ENCODE results near the gene RBM38.

Gene RBM38

GRCh38 chr20:57408536-57409233 is 17.5 kb downstream of the RBM38 start:
- peak overlapping the region; percentile 33 for H3K9ac ChIP-seq (ENCODE audit: low read length)
- no peaks in the 10 kb centered on the region for H3K27me3 ChIP-seq (ENCODE audit: control insufficient read depth in 1 of 2, insufficient read depth in 2 of 2, low read length in 2 of 2)
- no peak overlapping the region for H3K4me3 ChIP-seq (ENCODE audit: low read depth in 1 of 2, low read length in 2 of 2)
- no peaks in the 10 kb centered on the region for H3K9me3 ChIP-seq (ENCODE audit: low read length)
- H3K4me1 ChIP-seq (ENCODE audit: insufficient read depth, low read length) = peaks cover 55% of the 10 kb centered on the region
- peak overlapping the region; percentile 83 for H3K27ac ChIP-seq (ENCODE audit: low read depth, low read length)
- H3K36me3 ChIP-seq (ENCODE audit: insufficient read depth, low read length) = peaks cover 32% of the 10 kb centered on the region

- Histone ChIP-seq H3K27me3 (ENCODE audit: control insufficient read depth in 1 of 2, insufficient read depth in 2 of 2, low read length in 2 of 2) (no peaks in the 10 kb centered on the region), H3K9ac (ENCODE audit: low read length) (no peak overlapping the region), H3K4me1 (ENCODE audit: insufficient read depth, low read length) (peaks cover 49% of the 10 kb centered on the region), H3K36me3 (ENCODE audit: insufficient read depth, low read length) (peaks cover 26% of the 10 kb centered on the region), H3K9me3 (ENCODE audit: low read length) (no peaks in the 10 kb centered on the region), H3K27ac (ENCODE audit: low read depth, low read length) (peak overlapping the region; percentile 83), H3K4me3 (ENCODE audit: low read depth in 1 of 2, low read length in 2 of 2) (no peak overlapping the region)
These were observed 18.1 kb downstream of the RBM38 start for GRCh38 chr20:57409316-57409671.

- Histone ChIP-seq H3K4me3 (ENCODE audit: low read depth in 1 of 2, low read length in 2 of 2) (no peak overlapping the region), H3K36me3 (ENCODE audit: insufficient read depth, low read length) (peaks cover 20% of the 10 kb centered on the region), H3K9me3 (ENCODE audit: low read length) (no peaks in the 10 kb centered on the region), H3K27ac (ENCODE audit: low read depth, low read length) (peak overlapping the region; percentile 83), H3K27me3 (ENCODE audit: control insufficient read depth in 1 of 2, insufficient read depth in 2 of 2, low read length in 2 of 2) (no peaks in the 10 kb centered on the region), H3K9ac (ENCODE audit: low read length) (no peak overlapping the region), H3K4me1 (ENCODE audit: insufficient read depth, low read length) (peaks cover 55% of the 10 kb centered on the region)
These were observed 18.6 kb downstream of the RBM38 start for GRCh38 chr20:57409672-57410397.

GRCh38 chr20:57410398-57410920 is 19.3 kb downstream of the RBM38 start:
- Histone ChIP-seq H3K9me3 (ENCODE audit: low read length) (no peaks in the 10 kb centered on the region), H3K9ac (ENCODE audit: low read length) (no peak overlapping the region), H3K4me1 (ENCODE audit: insufficient read depth, low read length) (peaks cover 54% of the 10 kb centered on the region), H3K36me3 (ENCODE audit: insufficient read depth, low read length) (peaks cover 20% of the 10 kb centered on the region), H3K27me3 (ENCODE audit: control insufficient read depth in 1 of 2, insufficient read depth in 2 of 2, low read length in 2 of 2) (no peaks in the 10 kb centered on the region), H3K4me3 (ENCODE audit: low read depth in 1 of 2, low read length in 2 of 2) (no peak overlapping the region), H3K27ac (ENCODE audit: low read depth, low read length) (peak overlapping the region; percentile 83)

- Histone ChIP-seq H3K27ac (ENCODE audit: low read depth, low read length) (no peak overlapping the region), H3K4me3 (ENCODE audit: low read depth in 1 of 2, low read length in 2 of 2) (no peak overlapping the region), H3K9me3 (ENCODE audit: low read length) (no peaks in the 10 kb centered on the region), H3K4me1 (ENCODE audit: insufficient read depth, low read length) (peaks cover 52% of the 10 kb centered on the region), H3K36me3 (ENCODE audit: insufficient read depth, low read length) (peaks cover 20% of the 10 kb centered on the region), H3K27me3 (ENCODE audit: control insufficient read depth in 1 of 2, insufficient read depth in 2 of 2, low read length in 2 of 2) (no peaks in the 10 kb centered on the region), H3K9ac (ENCODE audit: low read length) (no peak overlapping the region)
These were observed 19.7 kb downstream of the RBM38 start for GRCh38 chr20:57410924-57411323.

- no peaks in the 10 kb centered on the region for H3K27me3 ChIP-seq (ENCODE audit: control insufficient read depth in 1 of 2, insufficient read depth in 2 of 2, low read length in 2 of 2)
- H3K4me3 ChIP-seq (ENCODE audit: low read depth in 1 of 2, low read length in 2 of 2) = no peak overlapping the region
- peaks cover 13% of the 10 kb centered on the region for H3K36me3 ChIP-seq (ENCODE audit: insufficient read depth, low read length)
- H3K9ac ChIP-seq (ENCODE audit: low read length) = no peak overlapping the region
- peak overlapping the region; percentile 12 for H3K27ac ChIP-seq (ENCODE audit: low read depth, low read length)
- peaks cover 52% of the 10 kb centered on the region for H3K4me1 ChIP-seq (ENCODE audit: insufficient read depth, low read length)
- H3K9me3 ChIP-seq (ENCODE audit: low read length) = no peaks in the 10 kb centered on the region
These were observed 20.4 kb downstream of the RBM38 start for GRCh38 chr20:57411406-57412283.

- Histone ChIP-seq H3K27ac (ENCODE audit: low read depth, low read length) (no peak overlapping the region), H3K4me1 (ENCODE audit: insufficient read depth, low read length) (peaks cover 52% of the 10 kb centered on the region), H3K9me3 (ENCODE audit: low read length) (no peaks in the 10 kb centered on the region), H3K9ac (ENCODE audit: low read length) (no peak overlapping the region), H3K27me3 (ENCODE audit: control insufficient read depth in 1 of 2, insufficient read depth in 2 of 2, low read length in 2 of 2) (no peaks in the 10 kb centered on the region), H3K36me3 (ENCODE audit: insufficient read depth, low read length) (peaks cover 13% of the 10 kb centered on the region), H3K4me3 (ENCODE audit: low read depth in 1 of 2, low read length in 2 of 2) (no peak overlapping the region)
These were observed 21.3 kb downstream of the RBM38 start for GRCh38 chr20:57412347-57413029.

GRCh38 chr20:57413986-57414385 is 22.8 kb downstream of the RBM38 start:
- Histone ChIP-seq H3K4me1 (ENCODE audit: insufficient read depth, low read length) (peaks cover 39% of the 10 kb centered on the region), H3K9me3 (ENCODE audit: low read length) (no peaks in the 10 kb centered on the region), H3K36me3 (ENCODE audit: insufficient read depth, low read length) (no peaks in the 10 kb centered on the region), H3K4me3 (ENCODE audit: low read depth in 1 of 2, low read length in 2 of 2) (no peak overlapping the region), H3K27me3 (ENCODE audit: control insufficient read depth in 1 of 2, insufficient read depth in 2 of 2, low read length in 2 of 2) (no peaks in the 10 kb centered on the region), H3K9ac (ENCODE audit: low read length) (no peak overlapping the region), H3K27ac (ENCODE audit: low read depth, low read length) (no peak overlapping the region)

- Histone ChIP-seq H3K9me3 (ENCODE audit: low read length) (no peaks in the 10 kb centered on the region), H3K4me3 (ENCODE audit: low read depth in 1 of 2, low read length in 2 of 2) (no peak overlapping the region), H3K9ac (ENCODE audit: low read length) (no peak overlapping the region), H3K36me3 (ENCODE audit: insufficient read depth, low read length) (no peaks in the 10 kb centered on the region), H3K4me1 (ENCODE audit: insufficient read depth, low read length) (peaks cover 29% of the 10 kb centered on the region), H3K27me3 (ENCODE audit: control insufficient read depth in 1 of 2, insufficient read depth in 2 of 2, low read length in 2 of 2) (no peaks in the 10 kb centered on the region), H3K27ac (ENCODE audit: low read depth, low read length) (no peak overlapping the region)
These were observed 23.8 kb downstream of the RBM38 start for GRCh38 chr20:57414867-57415592.

GRCh38 chr20:57415771-57416170 is 24.6 kb downstream of the RBM38 start:
- Histone ChIP-seq H3K27me3 (ENCODE audit: control insufficient read depth in 1 of 2, insufficient read depth in 2 of 2, low read length in 2 of 2) (no peaks in the 10 kb centered on the region), H3K9ac (ENCODE audit: low read length) (no peak overlapping the region), H3K36me3 (ENCODE audit: insufficient read depth, low read length) (no peaks in the 10 kb centered on the region), H3K27ac (ENCODE audit: low read depth, low read length) (no peak overlapping the region), H3K4me3 (ENCODE audit: low read depth in 1 of 2, low read length in 2 of 2) (no peak overlapping the region), H3K4me1 (ENCODE audit: insufficient read depth, low read length) (peaks cover 27% of the 10 kb centered on the region), H3K9me3 (ENCODE audit: low read length) (no peaks in the 10 kb centered on the region)

Data from muscle layer of colon (tissue), 2 donors.